Osteocyte (in vitro differentiated cells): ENCODE results near the gene E2F3. TPM values are rescaled to one million over a fixed set of nuclear protein-coding genes. Genes with fewer than 3 reads are reported as not detected.

ENCODE experiments used
- DNase-seq: peaks from one replicate; pipeline ENCODE4 v3.0.0; 2021; ENCODE audit warnings: mixed read lengths; ENCODE audit not compliant: unreplicated experiment; ENCODE audit errors: extremely low spot score
- H3K27ac Mint-ChIP-seq: one replicate; pipeline ENCODE4 v1.8.0; 2021; ENCODE audit warnings: mild to moderate bottlenecking, mixed read lengths; ENCODE audit not compliant: unreplicated experiment
- H3K27me3 Mint-ChIP-seq: one replicate; pipeline ENCODE4 v1.8.0; 2021; ENCODE audit warnings: mixed read lengths; ENCODE audit not compliant: unreplicated experiment
- H3K36me3 Mint-ChIP-seq: one replicate; pipeline ENCODE4 v1.8.0; 2021; ENCODE audit warnings: mixed read lengths; ENCODE audit not compliant: unreplicated experiment
- H3K4me1 Mint-ChIP-seq: one replicate; pipeline ENCODE4 v1.8.0; 2021; ENCODE audit warnings: mixed read lengths; ENCODE audit not compliant: unreplicated experiment
- H3K4me3 Mint-ChIP-seq: one replicate; pipeline ENCODE4 v1.8.0; 2021; ENCODE audit warnings: mild to moderate bottlenecking, moderate library complexity, mixed read lengths; ENCODE audit not compliant: unreplicated experiment
- H3K9me3 Mint-ChIP-seq: one replicate; pipeline ENCODE4 v1.8.0; 2021; ENCODE audit warnings: mixed read lengths; ENCODE audit not compliant: unreplicated experiment
- CTCF ChIP-seq: fragments of 200-600 bp; sonication (generic); IDR thresholded peaks from 2 replicates; pipeline ENCODE4 v1.5.0; 2021; ENCODE audit warnings: antibody characterized with exemption, mild to moderate bottlenecking, moderate library complexity
- total RNA-seq: library from RNA; stranded (reverse); gene quantifications from 2 replicates; pipeline ENCODE4 v1.2.1, GENCODE V29; 2021

Gene E2F3
- total RNA-seq, 1 donor from 2014 or later, result 12.0 TPM

GRCh38 chr6:20538907-20539306, 137.2 kb downstream of the E2F3 start:
- no peak overlapping the region for H3K27ac Mint-ChIP-seq
- no peaks in the 10 kb centered on the region for H3K9me3 Mint-ChIP-seq
- H3K4me3 Mint-ChIP-seq, result no peak overlapping the region
- DNase-seq, result no peak
- H3K27me3 Mint-ChIP-seq, result no peaks in the 10 kb centered on the region
- peaks cover 17% of the 10 kb centered on the region for H3K36me3 Mint-ChIP-seq
- H3K4me1 Mint-ChIP-seq, result peaks cover 31% of the 10 kb centered on the region
- no peak for TF ChIP-seq CTCF

GRCh38 chr6:20539387-20539786, 137.7 kb downstream of the E2F3 start:
- Mint-ChIP-seq H3K4me3 (no peak overlapping the region), H3K36me3 (peaks cover 17% of the 10 kb centered on the region), H3K27me3 (no peaks in the 10 kb centered on the region)

GRCh38 chr6:20540683-20541082, 139.0 kb downstream of the E2F3 start:
- H3K27ac Mint-ChIP-seq, result no peak overlapping the region
- H3K4me1 Mint-ChIP-seq, result peaks cover 22% of the 10 kb centered on the region
- no peak overlapping the region for H3K4me3 Mint-ChIP-seq
- DNase-seq, result no peak
- peaks cover 20% of the 10 kb centered on the region for H3K36me3 Mint-ChIP-seq
- no peaks in the 10 kb centered on the region for H3K27me3 Mint-ChIP-seq
- no peak for TF ChIP-seq CTCF
- no peaks in the 10 kb centered on the region for H3K9me3 Mint-ChIP-seq

More at GRCh38 chr6:20539387-20539786, 137.7 kb downstream of the E2F3 start:
- Mint-ChIP-seq H3K9me3 (no peaks in the 10 kb centered on the region), H3K4me1 (peaks cover 30% of the 10 kb centered on the region), H3K27ac (no peak overlapping the region)
- TF ChIP-seq CTCF, result no peak
- DNase-seq, result no peak

GRCh38 chr6:20541382-20541781, 139.7 kb downstream of the E2F3 start:
- Mint-ChIP-seq H3K27ac (no peak overlapping the region), H3K4me1 (peaks cover 16% of the 10 kb centered on the region), H3K36me3 (peaks cover 24% of the 10 kb centered on the region), H3K27me3 (no peaks in the 10 kb centered on the region), H3K9me3 (no peaks in the 10 kb centered on the region), H3K4me3 (no peak overlapping the region)
- DNase-seq, result no peak
- no peak for TF ChIP-seq CTCF

- peaks cover 30% of the 10 kb centered on the region for H3K36me3 Mint-ChIP-seq
- no peak for DNase-seq
- peak overlapping the region; percentile 39 for H3K27ac Mint-ChIP-seq
- peaks cover 20% of the 10 kb centered on the region for H3K4me1 Mint-ChIP-seq
- H3K27me3 Mint-ChIP-seq, result no peaks in the 10 kb centered on the region
- H3K9me3 Mint-ChIP-seq, result no peaks in the 10 kb centered on the region
- H3K4me3 Mint-ChIP-seq, result peak overlapping the region; percentile 35
- TF ChIP-seq CTCF, result no peak
These were observed 141.4 kb downstream of the E2F3 start for GRCh38 chr6:20542927-20543602.

Other genes with a start within 250 kb of the E2F3 start
- 6.5 and 6.6 TPM in 2 replicates for gene MBOAT1, start 189.4 kb upstream of the E2F3 start, total RNA-seq
- gene CDKAL1, start 132.6 kb downstream of the E2F3 start, total RNA-seq, result 14.8 and 16.2 TPM in 2 replicates